Neuron (in vitro differentiated cells): ENCODE measurements around the gene EPM2A.

Source experiments
- H2AFZ ChIP-seq: one replicate; pipeline ENCODE4 v1.6.1; 2013; ENCODE audit warnings: low read depth, mild to moderate bottlenecking, inconsistent platforms, low read length, moderate library complexity
- H3K27me3 ChIP-seq: one replicate; pipeline ENCODE4 v1.6.1; 2013; ENCODE audit warnings: low read length; ENCODE audit not compliant: insufficient read depth
- H3K36me3 ChIP-seq: one replicate; pipeline ENCODE4 v1.6.1; 2013; ENCODE audit warnings: low read length; ENCODE audit not compliant: insufficient read depth
- H3K4me1 ChIP-seq: one replicate; pipeline ENCODE4 v1.6.1; 2013; ENCODE audit warnings: low read length; ENCODE audit not compliant: insufficient read depth
- H3K4me3 ChIP-seq: 2 replicates; pipeline ENCODE4 v1.5.1; 2013; ENCODE audit warnings: mild to moderate bottlenecking, low read length, moderate library complexity
- H3K9me3 ChIP-seq: one replicate; pipeline ENCODE4 v1.6.1; 2013; ENCODE audit warnings: low read length

Gene EPM2A

DNA sequence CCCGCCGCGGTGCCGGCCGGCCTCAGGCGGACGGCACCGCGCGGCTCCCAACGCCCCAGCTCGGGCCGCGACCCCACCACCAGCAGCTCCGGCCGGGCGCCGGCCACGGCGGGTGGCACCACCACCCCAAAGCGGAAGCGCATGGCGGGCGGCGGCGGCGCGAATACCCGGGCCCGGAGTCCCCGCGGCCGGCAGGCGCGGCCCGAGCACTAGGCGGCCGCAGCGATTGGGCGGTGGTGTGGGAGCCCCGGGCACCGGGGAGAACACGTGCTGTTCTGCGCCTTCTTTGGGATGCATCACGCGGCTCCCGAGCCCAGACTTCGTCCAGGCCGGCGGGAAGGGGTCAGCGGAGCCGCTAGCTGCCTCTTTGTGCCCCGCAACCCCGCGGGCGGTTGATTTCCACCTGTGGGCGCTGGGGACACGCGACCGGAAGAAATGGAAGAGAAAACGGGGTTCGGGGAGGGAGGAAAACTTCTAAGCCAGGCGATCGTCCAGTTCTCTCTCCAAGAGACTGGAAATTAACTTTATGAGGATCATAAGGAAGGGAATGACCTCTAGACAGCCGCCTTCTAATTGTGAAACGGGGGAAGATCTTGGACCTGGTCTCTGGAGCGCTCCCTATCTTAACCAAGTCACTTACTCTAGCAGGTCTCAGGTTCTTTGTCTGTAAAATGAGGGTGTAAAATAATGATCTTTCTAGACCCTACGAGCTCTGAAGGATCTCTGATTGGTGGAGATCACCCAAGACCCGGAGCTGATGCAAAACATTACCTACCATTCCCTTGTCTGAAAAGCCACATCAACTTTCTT lies at the start of gene EPM2A:
Gene EPM2A (minus strand): TSS at position 165 of the 810 bp plus-strand sequence. CDS start 22 bp downstream, at position 143.
- H2AFZ ChIP-seq = peak within 1 kb of the TSS; percentile 88
- H3K4me3 ChIP-seq = peak within 1 kb of the TSS; percentile 74
- no peaks in the 10 kb centered on the region for H3K9me3 ChIP-seq
- H3K36me3 ChIP-seq = no peaks in the 10 kb centered on the region
- peaks cover 13% of the 10 kb centered on the region for H3K4me1 ChIP-seq
- H3K27me3 ChIP-seq = no peaks in the 10 kb centered on the region

DNA sequence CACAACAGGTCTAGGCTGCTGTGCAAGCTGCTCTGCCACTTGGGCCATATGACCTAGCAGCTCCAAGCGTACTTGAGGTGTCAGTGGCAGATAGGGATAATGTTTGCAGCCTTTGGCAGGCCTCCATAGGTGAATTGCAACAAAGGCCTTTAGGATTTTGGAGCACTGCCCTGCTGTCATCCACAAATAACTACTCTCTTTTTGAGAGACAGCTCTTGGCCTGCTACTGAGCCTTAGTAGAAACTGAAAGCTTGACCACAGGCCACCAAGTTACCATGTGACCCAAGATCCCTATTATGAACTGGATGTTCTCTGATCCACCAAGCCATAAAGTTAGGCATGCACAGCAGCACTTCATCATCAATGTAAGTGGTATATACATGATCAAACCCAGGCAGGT lies 49.4 kb upstream of the EPM2A start:
- peaks cover 11% of the 10 kb centered on the region for H3K36me3 ChIP-seq
- no peak overlapping the region for H2AFZ ChIP-seq
- no peaks in the 10 kb centered on the region for H3K27me3 ChIP-seq
- H3K4me3 ChIP-seq = no peak overlapping the region
- H3K9me3 ChIP-seq = peaks cover 6% of the 10 kb centered on the region
- H3K4me1 ChIP-seq = no peaks in the 10 kb centered on the region

DNA sequence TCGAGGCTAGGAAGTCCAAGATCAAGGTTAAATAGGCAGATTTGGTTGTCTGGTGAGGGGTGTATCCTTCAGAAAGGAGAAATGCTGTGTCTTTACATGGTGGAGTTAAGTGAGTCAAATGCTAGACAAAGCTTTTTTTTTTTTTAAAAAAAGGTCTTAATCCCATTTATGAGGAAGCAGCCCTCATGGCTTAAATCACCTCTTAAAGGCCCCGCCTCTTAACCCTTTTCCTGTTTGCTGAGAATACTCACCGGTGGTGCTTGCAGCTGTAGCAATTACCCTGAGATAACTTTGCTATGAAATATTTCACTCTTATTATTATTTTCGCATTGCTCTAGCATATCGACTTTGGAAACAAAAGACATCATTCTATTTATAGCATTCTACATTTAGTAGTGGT lies 48.5 kb upstream of the EPM2A start:
- Histone ChIP-seq H2AFZ (no peak overlapping the region), H3K36me3 (peaks cover 11% of the 10 kb centered on the region), H3K4me3 (no peak overlapping the region), H3K4me1 (no peaks in the 10 kb centered on the region), H3K27me3 (no peaks in the 10 kb centered on the region), H3K9me3 (peaks cover 4% of the 10 kb centered on the region)

DNA sequence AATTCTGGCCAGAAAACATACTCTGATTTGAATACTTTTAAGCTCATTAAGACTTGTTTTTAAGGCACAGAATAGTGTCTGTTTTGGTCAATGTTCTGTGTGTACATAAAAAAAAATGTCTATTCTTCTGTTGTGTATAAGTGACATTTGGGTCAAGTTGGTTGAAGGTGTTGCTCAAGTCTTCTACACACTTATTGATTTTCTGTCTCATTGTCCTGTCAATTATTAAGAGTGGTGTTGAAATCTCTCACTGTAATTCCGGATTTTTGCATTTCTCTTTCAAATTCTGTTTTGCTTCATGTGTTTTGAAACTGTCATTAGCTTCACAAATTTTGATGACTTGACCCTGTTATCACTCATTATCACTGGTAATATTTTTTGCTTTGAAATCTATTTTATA lies 37.5 kb upstream of the EPM2A start:
- Histone ChIP-seq H3K27me3 (no peaks in the 10 kb centered on the region), H3K4me1 (no peaks in the 10 kb centered on the region), H3K9me3 (no peaks in the 10 kb centered on the region), H3K4me3 (no peak overlapping the region), H3K36me3 (no peaks in the 10 kb centered on the region), H2AFZ (no peak overlapping the region)

DNA sequence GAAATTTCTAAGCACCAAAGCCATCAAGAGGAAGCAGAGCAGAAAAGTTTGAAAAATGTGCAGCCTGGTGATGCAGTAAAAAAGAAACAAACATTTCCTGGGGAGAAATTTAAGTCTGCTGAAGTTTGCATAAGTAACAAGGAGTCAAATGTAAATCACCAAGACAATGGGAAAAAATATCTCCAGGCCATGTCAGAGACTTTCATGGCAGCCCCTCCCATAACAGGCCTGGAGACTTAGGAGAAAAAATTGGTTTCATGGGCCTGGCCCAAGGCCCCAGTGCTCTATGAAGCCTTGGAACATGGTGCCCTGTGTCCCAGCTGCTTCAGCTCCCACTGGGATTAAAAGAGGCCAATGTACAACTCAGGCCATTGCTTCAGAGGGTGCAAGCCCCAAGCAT lies 30.1 kb upstream of the EPM2A start:
- Histone ChIP-seq H3K27me3 (no peaks in the 10 kb centered on the region), H3K36me3 (no peaks in the 10 kb centered on the region), H3K4me1 (no peaks in the 10 kb centered on the region), H2AFZ (no peak overlapping the region), H3K4me3 (no peak overlapping the region), H3K9me3 (no peaks in the 10 kb centered on the region)

DNA sequence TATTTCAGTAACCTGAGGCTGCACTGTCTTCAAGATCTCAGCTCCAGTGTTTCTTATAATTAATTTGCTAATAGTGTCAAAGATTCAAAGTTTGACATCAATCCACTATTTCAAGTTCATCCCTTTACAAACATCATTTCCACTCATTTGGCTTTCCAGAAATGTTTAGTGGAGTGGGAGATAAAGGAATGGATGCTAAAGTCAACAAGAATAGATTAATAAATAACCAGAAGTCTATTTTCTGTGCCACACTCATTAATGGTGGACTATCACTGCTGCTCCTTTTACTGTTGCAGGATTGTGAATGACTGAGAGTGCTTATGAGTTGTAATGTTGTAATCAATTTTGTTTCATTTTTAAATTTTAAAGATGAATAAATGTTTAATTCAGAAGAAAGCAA lies 28.4 kb upstream of the EPM2A start:
- Histone ChIP-seq H2AFZ (no peak overlapping the region), H3K27me3 (no peaks in the 10 kb centered on the region)

DNA sequence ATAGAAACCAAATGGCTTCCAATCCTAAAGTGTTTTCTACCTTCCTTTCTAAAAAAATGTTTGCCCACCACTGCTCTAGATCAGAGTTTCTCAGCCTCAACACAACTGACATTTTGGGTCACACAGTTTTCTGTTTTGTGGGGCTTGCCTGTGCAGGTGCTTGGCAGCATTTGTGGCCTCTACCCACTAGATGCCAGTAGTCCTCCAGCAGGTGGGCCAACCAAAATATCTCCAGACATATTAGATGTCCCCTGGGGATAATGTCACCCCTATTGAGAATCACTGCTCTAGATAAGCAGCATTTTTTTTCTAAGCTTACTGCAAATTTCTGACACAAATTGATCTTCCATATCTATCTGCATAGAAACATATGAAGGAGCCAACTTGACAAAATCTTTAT lies 26.3 kb upstream of the EPM2A start:
- Histone ChIP-seq H3K4me1 (peaks cover 10% of the 10 kb centered on the region), H2AFZ (no peak overlapping the region), H3K27me3 (no peaks in the 10 kb centered on the region), H3K9me3 (no peaks in the 10 kb centered on the region), H3K36me3 (no peaks in the 10 kb centered on the region), H3K4me3 (no peak overlapping the region)

More for the DNA sequence above, 28.4 kb upstream of the EPM2A start:
- Histone ChIP-seq H3K9me3 (no peaks in the 10 kb centered on the region), H3K36me3 (no peaks in the 10 kb centered on the region), H3K4me1 (peaks cover 3% of the 10 kb centered on the region), H3K4me3 (no peak overlapping the region)

DNA sequence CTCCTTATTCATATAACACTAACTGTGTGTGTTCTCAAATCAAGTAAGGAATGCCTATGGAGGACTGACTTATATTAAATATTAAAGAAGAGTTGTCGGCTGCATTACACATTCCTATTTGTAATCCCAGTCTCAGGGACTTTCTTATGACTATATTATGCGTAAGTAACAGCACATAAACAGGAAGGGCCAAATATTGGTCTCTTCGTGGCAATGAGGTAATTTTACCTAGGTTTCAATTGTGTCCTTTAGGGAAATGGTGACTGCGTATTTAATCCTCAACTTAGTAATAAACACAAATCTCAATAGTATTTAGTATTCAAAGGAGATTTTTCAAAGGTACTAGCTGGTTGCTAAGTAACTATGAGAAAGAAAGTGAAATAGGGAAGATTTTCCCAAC lies 22.8 kb upstream of the EPM2A start:
- H3K36me3 ChIP-seq = no peaks in the 10 kb centered on the region
- H3K27me3 ChIP-seq = no peaks in the 10 kb centered on the region
- no peak overlapping the region for H3K4me3 ChIP-seq
- peaks cover 10% of the 10 kb centered on the region for H3K4me1 ChIP-seq
- no peaks in the 10 kb centered on the region for H3K9me3 ChIP-seq
- peak overlapping the region; percentile 13 for H2AFZ ChIP-seq

DNA sequence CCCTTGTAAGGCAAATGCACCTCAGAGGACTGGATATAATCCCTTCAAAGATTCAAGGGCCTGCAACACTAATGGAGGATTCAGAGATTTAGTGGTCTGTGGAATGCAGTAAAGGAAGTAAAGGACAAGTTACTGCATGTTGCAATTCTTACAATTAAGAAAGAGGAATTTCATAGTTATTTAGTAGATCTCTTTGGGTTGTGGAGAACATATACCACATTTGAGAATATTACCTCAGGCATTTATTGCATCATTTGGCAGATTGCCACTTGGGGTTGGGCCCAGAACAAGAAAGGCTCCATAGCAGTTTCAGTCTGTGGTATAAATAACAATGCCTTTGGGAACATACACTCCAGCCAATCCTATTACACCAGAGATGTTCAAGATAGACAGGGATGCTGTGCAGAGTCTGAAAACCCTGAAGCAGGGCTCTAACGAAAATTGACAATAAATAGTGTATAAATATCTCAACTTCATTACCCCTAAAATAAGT lies 20.9 kb upstream of the EPM2A start:
- peaks cover 13% of the 10 kb centered on the region for H3K4me1 ChIP-seq
- H2AFZ ChIP-seq = no peak overlapping the region
- H3K9me3 ChIP-seq = no peaks in the 10 kb centered on the region
- H3K4me3 ChIP-seq = no peak overlapping the region
- no peaks in the 10 kb centered on the region for H3K27me3 ChIP-seq
- no peaks in the 10 kb centered on the region for H3K36me3 ChIP-seq

DNA sequence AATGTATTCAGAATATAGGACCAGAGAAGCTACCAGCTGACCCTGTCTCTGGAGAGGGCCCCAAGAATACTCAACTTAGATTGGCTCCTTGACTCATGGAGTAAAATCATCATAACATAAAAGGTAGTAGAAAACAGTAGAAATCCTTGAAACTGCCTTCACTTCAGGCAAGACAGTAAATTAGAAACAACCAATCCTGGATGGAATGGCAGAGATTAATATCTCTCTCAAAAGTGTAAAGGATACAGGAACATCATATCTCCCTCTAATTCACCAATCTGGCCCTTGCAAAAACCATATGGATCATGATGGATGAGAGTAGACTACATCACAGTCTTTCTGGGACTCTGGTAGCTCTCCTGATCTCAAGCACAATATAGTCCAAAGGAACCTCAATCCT lies 20.4 kb upstream of the EPM2A start:
- Histone ChIP-seq H3K4me3 (no peak overlapping the region), H2AFZ (no peak overlapping the region)

DNA sequence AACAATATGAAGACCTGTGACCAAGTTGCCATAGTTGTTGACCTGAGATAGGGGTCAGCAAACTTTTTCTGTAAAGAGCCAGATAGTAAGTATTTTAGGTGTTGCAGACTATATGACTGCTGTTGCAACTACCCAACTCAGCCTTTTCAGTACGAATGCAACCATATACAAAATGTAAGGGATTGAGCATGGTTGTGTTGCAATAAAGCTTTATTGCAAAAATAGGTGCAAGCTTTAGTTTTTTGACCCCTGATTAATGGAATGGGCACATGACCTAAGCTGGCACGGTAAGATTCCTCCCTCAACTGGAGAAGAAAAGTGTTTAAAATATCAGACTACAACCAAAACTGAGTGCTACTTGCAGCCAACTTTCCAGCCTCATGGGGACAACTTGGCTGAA lies 17.3 kb upstream of the EPM2A start:
- H3K27me3 ChIP-seq = no peaks in the 10 kb centered on the region
- H2AFZ ChIP-seq = no peak overlapping the region
- H3K9me3 ChIP-seq = no peaks in the 10 kb centered on the region
- no peaks in the 10 kb centered on the region for H3K36me3 ChIP-seq
- H3K4me3 ChIP-seq = no peak overlapping the region
- H3K4me1 ChIP-seq = peaks cover 9% of the 10 kb centered on the region

More for the DNA sequence above, 20.4 kb upstream of the EPM2A start:
- Histone ChIP-seq H3K4me1 (peaks cover 13% of the 10 kb centered on the region), H3K27me3 (no peaks in the 10 kb centered on the region), H3K36me3 (no peaks in the 10 kb centered on the region), H3K9me3 (no peaks in the 10 kb centered on the region)

DNA sequence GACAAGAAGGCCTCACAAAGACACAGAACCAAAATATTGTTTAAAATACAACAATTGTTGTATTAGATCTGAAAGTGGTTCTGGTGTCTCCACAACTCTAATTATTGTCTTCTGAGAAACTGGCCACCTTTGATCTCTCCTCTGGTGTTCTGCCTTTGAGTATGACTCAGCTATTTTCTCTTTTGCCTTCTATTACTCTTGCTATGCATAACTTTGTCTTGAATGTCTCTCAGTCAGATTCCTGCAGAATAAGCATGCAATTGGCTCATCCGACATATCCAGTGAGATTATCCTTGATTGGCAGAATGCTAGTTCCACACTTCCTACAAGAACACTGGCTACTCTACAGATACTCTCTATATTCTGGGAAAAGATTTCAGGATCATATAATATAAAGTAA lies 14.3 kb upstream of the EPM2A start:
- H3K36me3 ChIP-seq = no peaks in the 10 kb centered on the region
- H3K4me3 ChIP-seq = no peak overlapping the region
- peaks cover 9% of the 10 kb centered on the region for H3K4me1 ChIP-seq
- H2AFZ ChIP-seq = no peak overlapping the region
- H3K27me3 ChIP-seq = no peaks in the 10 kb centered on the region
- H3K9me3 ChIP-seq = peaks cover 3% of the 10 kb centered on the region

DNA sequence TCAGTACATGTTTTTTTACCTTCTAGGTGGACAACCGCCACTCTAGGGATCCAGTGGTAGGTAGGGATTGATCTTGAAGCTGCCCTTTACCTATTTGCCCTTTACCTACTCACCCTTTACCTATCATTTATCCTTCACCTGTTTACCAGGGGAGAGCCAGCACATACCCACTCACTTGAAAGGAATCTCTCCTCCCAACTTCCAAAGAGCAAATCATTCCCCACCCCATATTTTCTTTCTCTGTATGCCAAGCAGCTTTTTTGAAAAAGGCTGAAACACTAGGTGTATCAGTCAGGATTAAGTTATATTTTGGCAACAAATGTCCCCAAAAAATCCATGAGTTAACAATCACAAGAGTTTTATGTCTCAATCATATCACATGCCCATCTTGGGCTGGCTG lies 10.5 kb upstream of the EPM2A start:
- no peak overlapping the region for H2AFZ ChIP-seq
- no peaks in the 10 kb centered on the region for H3K27me3 ChIP-seq
- no peaks in the 10 kb centered on the region for H3K36me3 ChIP-seq
- peaks cover 3% of the 10 kb centered on the region for H3K9me3 ChIP-seq
- H3K4me3 ChIP-seq = no peak overlapping the region
- peaks cover 6% of the 10 kb centered on the region for H3K4me1 ChIP-seq

DNA sequence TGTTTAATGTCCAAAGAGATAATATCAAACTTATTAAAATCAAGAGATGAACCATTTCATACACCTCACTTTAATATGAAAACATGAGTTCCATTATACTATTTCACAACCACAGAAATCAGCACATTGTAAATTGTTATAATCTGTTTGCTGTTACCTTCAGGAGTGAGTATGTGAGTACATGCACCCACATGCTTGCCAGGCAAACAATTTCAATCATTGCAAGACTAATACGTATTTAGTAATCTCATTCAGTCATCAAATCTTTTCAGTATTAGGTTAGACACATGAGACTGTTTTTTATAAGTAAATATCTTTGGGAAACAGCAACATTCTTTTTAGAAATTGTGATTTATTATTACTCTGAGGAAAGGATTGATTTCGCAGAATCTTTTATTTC lies 9.3 kb upstream of the EPM2A start:
- H3K4me1 ChIP-seq = peaks cover 4% of the 10 kb centered on the region
- no peak overlapping the region for H2AFZ ChIP-seq
- H3K9me3 ChIP-seq = peaks cover 3% of the 10 kb centered on the region
- H3K27me3 ChIP-seq = no peaks in the 10 kb centered on the region
- H3K36me3 ChIP-seq = no peaks in the 10 kb centered on the region
- no peak overlapping the region for H3K4me3 ChIP-seq
